DOHH2 (cell line): ENCODE measurements around the gene SLFN12.

ENCODE experiments used
- H3F3A ChIP-seq: fragments of 200-600 bp; sonication (generic), shearing (Covaris generic); 2 replicates; pipeline ENCODE4 v1.6.0; 2016; ENCODE audit warnings: antibody characterized with exemption, mild to moderate bottlenecking; ENCODE audit not compliant: control insufficient read depth, insufficient read depth
- H3K27ac ChIP-seq: fragments of 200-600 bp; sonication (generic); 2 replicates; pipeline ENCODE4 v1.5.1; 2014; ENCODE audit warnings: low read depth, mild to moderate bottlenecking, low read length, moderate library complexity
- H3K27me3 ChIP-seq: fragments of 200-600 bp; sonication (generic); 2 replicates; pipeline ENCODE4 v1.6.1; 2014; ENCODE audit warnings: mild to moderate bottlenecking, low read length, mixed read lengths; ENCODE audit not compliant: control insufficient read depth
- H3K36me3 ChIP-seq: fragments of 200-600 bp; sonication (generic); 2 replicates; pipeline ENCODE4 v1.6.1; 2014; ENCODE audit warnings: mild to moderate bottlenecking, low read length, moderate library complexity, mixed read lengths; ENCODE audit not compliant: control insufficient read depth
- H3K4me1 ChIP-seq: fragments of 200-600 bp; sonication (generic); 2 replicates; pipeline ENCODE4 v1.6.1; 2014; ENCODE audit warnings: mild to moderate bottlenecking, low read length, mixed read lengths; ENCODE audit not compliant: control insufficient read depth
- H3K4me2 ChIP-seq: fragments of 200-600 bp; sonication (generic); 2 replicates; pipeline ENCODE4 v1.6.0; 2014; ENCODE audit warnings: mild to moderate bottlenecking, low read length, moderate library complexity
- H3K4me3 ChIP-seq: fragments of 200-600 bp; sonication (generic); 2 replicates; pipeline ENCODE4 v1.5.1; 2014; ENCODE audit warnings: mild to moderate bottlenecking, low read length, mixed read lengths
- H3K79me2 ChIP-seq: fragments of 200-600 bp; sonication (generic); 2 replicates; pipeline ENCODE4 v1.6.1; 2014; ENCODE audit warnings: mild to moderate bottlenecking, low read length, mixed read lengths; ENCODE audit not compliant: control insufficient read depth
- H3K9me2 ChIP-seq: fragments of 200-600 bp; sonication (generic); replicated peaks from 2 replicates; pipeline ENCODE4 v1.6.1; 2014; ENCODE audit warnings: mild to moderate bottlenecking, low read length, mixed read lengths; ENCODE audit not compliant: control insufficient read depth
- H3K9me3 ChIP-seq: fragments of 200-600 bp; sonication (generic); 2 replicates; pipeline ENCODE4 v1.6.1; 2014; ENCODE audit warnings: antibody characterized with exemption, low read length, mixed read lengths; ENCODE audit not compliant: control insufficient read depth, insufficient read depth
- H4K20me1 ChIP-seq: fragments of 200-600 bp; sonication (generic); 2 replicates; pipeline ENCODE4 v1.6.0; 2014; ENCODE audit warnings: low read depth, mild to moderate bottlenecking, antibody characterized with exemption, low read length, moderate library complexity; ENCODE audit not compliant: control insufficient read depth, insufficient read depth
- CTCF ChIP-seq: fragments of 200-600 bp; sonication (generic); IDR thresholded peaks from one replicate; pipeline ENCODE4 v1.5.1; 2014; ENCODE audit warnings: antibody characterized with exemption, mild to moderate bottlenecking, low read depth, low read length; ENCODE audit not compliant: poor library complexity, severe bottlenecking
- EZH2phosphoT487 ChIP-seq: fragments of 200-600 bp; sonication (generic); IDR thresholded peaks from 2 replicates; pipeline ENCODE4 v1.6.1; 2017; ENCODE audit warnings: borderline replicate concordance, mild to moderate bottlenecking, antibody characterized with exemption, low read length, moderate library complexity, mixed read lengths

SLFN12 gene

GRCh38 chr17:35373984-35374765 is 58.1 kb downstream of the SLFN12 start:
- Histone ChIP-seq H3K36me3 (peaks cover 7% of the 10 kb centered on the region), H3K4me2 (peak overlapping the region; percentile 77), H3F3A (no peaks in the 10 kb centered on the region), H3K79me2 (peaks cover 34% of the 10 kb centered on the region), H3K27ac (peak overlapping the region; percentile 55), H4K20me1 (no peaks in the 10 kb centered on the region), H3K4me1 (peaks cover 13% of the 10 kb centered on the region), H3K9me2 (no peaks in the 10 kb centered on the region), H3K4me3 (peak overlapping the region; percentile 76), H3K27me3 (peaks cover 40% of the 10 kb centered on the region), H3K9me3 (peaks cover 15% of the 10 kb centered on the region)
- TF ChIP-seq CTCF (no peak), EZH2phosphoT487 (peak; percentile 63)

GRCh38 chr17:35373534-35373983 is 58.7 kb downstream of the SLFN12 start, which contains the start of gene SLFN11:
TSS of gene SLFN11 (minus strand) at chr17:35373621. CDS start at chr17:35363807, 9,814 bp downstream.
- H3K79me2 ChIP-seq = peaks cover 34% of the 10 kb centered on the region
- H3K9me2 ChIP-seq = no peaks in the 10 kb centered on the region
- no peaks in the 10 kb centered on the region for H4K20me1 ChIP-seq
- H3K27me3 ChIP-seq = peaks cover 40% of the 10 kb centered on the region
- peaks cover 7% of the 10 kb centered on the region for H3K36me3 ChIP-seq
- peak within 1 kb of the TSS; percentile 77 for H3K4me2 ChIP-seq
- no peak for TF ChIP-seq CTCF
- TF ChIP-seq EZH2phosphoT487 = no peak
- H3K9me3 ChIP-seq = peaks cover 16% of the 10 kb centered on the region
- H3F3A ChIP-seq = no peaks in the 10 kb centered on the region
- H3K27ac ChIP-seq = peak within 1 kb of the TSS; percentile 55
- peaks cover 14% of the 10 kb centered on the region for H3K4me1 ChIP-seq
- H3K4me3 ChIP-seq = peak within 1 kb of the TSS; percentile 76

GRCh38 chr17:35372846-35373533 is 59.3 kb downstream of the SLFN12 start:
- H3K9me2 ChIP-seq = no peaks in the 10 kb centered on the region
- H4K20me1 ChIP-seq = no peaks in the 10 kb centered on the region
- H3K9me3 ChIP-seq = peaks cover 16% of the 10 kb centered on the region
- no peaks in the 10 kb centered on the region for H3F3A ChIP-seq
- peaks cover 40% of the 10 kb centered on the region for H3K27me3 ChIP-seq
- H3K36me3 ChIP-seq = peaks cover 7% of the 10 kb centered on the region
- H3K27ac ChIP-seq = peak overlapping the region; percentile 55
- peaks cover 19% of the 10 kb centered on the region for H3K4me1 ChIP-seq
- TF ChIP-seq CTCF (no peak), EZH2phosphoT487 (no peak)
- peak overlapping the region; percentile 76 for H3K4me3 ChIP-seq
- peaks cover 34% of the 10 kb centered on the region for H3K79me2 ChIP-seq
- H3K4me2 ChIP-seq = peak overlapping the region; percentile 77
